K562 (cell line): ENCODE data around the gene SSR4. TPM values are rescaled to one million over a fixed set of nuclear protein-coding genes. Genes with fewer than 3 reads are reported as not detected.

Experiments
- CHCHD3 ChIP-seq: fragments of 250-450 bp; sonication (Bioruptor Pico); IDR thresholded peaks from 2 replicates; pipeline ENCODE4 v2.1.2; 2022; ENCODE audit warnings: mild to moderate bottlenecking
- ELF2 ChIP-seq: fragments of 250-450 bp; sonication (Bioruptor Pico); IDR thresholded peaks from 2 replicates; pipeline ENCODE4 v1.5.0; 2021; ENCODE audit warnings: mild to moderate bottlenecking
- EP400 ChIP-seq: fragments of 450-650 bp; IDR thresholded peaks from 2 replicates; pipeline ENCODE4 v1.6.1; 2017; ENCODE audit warnings: antibody characterized with exemption, mild to moderate bottlenecking, moderate library complexity
- LEF1 ChIP-seq: fragments of 450-650 bp; IDR thresholded peaks from 2 replicates; pipeline ENCODE4 v1.6.1; 2016; ENCODE audit warnings: mild to moderate bottlenecking
- RB1 ChIP-seq: fragments of 450-650 bp; IDR thresholded peaks from 2 replicates; pipeline ENCODE4 v1.6.1; 2017; ENCODE audit warnings: low read depth, mild to moderate bottlenecking
- RBM14 ChIP-seq: fragments of 200-400 bp; formaldehyde crosslinking; IDR thresholded peaks from 2 replicates; pipeline ENCODE4 v1.6.1; 2018; ENCODE audit warnings: low read depth, mild to moderate bottlenecking, low read length, moderate library complexity, borderline replicate concordance; ENCODE audit not compliant: insufficient read depth
- polyA plus RNA-seq, 8 experiments: library from polyadenylated mRNA; depleted of rRNA in 4 of 8; stranded (reverse) in 5 of 8; unstranded in 3 of 8; fragments of >200 nt; fragmentation: Nextera tagmentation in 2 of 8; fragmentation: Illumina TruSeq in 1 of 8; extraction: Ambion mirVana in 2 of 8; extraction: Trizol in 1 of 8; gene quantifications; 2 replicates each; pipeline versions ENCODE4 v1.2.1 to v1.2.3, GENCODE V29; 2011 to 2014; ENCODE audit warnings: inconsistent platforms in 1 of 8, missing spikeins in 1 of 8
- total RNA-seq, 7 experiments: library from RNA; depleted of rRNA in 6 of 7; stranded (reverse); fragments of >200 nt in 6 of 7; fragmentation: Illumina TruSeq in 2 of 7; extraction: Trizol in 2 of 7; gene quantifications; 2 replicates each; pipeline versions ENCODE4 v1.2.1 to v1.2.3, GENCODE V29; 2011 to 2021; ENCODE audit warnings: low replicate concordance in 1 of 7
- TF ChIP-seq, protein P1 (sequence below): sonication (generic); formaldehyde crosslinking; IDR thresholded peaks from 2 replicates; pipeline ENCODE4 v1.8.1; 2023; ENCODE audit warnings: mild to moderate bottlenecking, missing genetic modification reagents
- TF ChIP-seq, protein P2 (sequence below): IDR thresholded peaks from 3 replicates; pipeline ENCODE4 v1.6.1; 2011; ENCODE audit warnings: borderline replicate concordance, mild to moderate bottlenecking, moderate library complexity; ENCODE audit not compliant: insufficient read length; ENCODE audit errors: extremely low read depth

SSR4 gene
- total and polyA plus RNA-seq, 9 of the 15 experiments (the other 6 are each of a cell fraction or from before 2014, with no cell fraction given): 146 to 492 (median 272) TPM

DNA sequence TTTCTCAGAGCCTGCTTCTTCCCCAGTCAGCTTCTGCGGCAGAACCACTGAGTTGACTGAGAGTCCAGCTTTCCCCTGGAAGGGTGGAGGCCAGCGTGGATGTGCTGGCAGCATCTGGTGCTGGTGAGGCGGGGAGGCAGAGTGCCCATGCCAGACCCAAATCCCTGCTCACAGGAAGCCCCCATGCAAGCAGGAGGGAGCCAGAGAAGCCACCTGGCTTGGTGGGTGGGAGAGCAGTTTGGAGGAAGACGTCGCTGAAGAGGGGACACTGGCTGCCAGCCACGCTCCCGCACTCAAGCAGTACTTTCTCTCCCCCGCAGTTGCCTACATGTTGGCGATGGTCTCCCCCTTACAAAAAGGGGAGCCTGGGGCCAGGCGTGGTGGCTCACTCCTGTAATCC is 29.9 kb downstream of the SSR4 start (continued):
- TF ChIP-seq RBM14: no peak
- TF ChIP-seq CHCHD3 (CRISPR knock-in tag): no peak
- TF ChIP-seq, protein P1, sequence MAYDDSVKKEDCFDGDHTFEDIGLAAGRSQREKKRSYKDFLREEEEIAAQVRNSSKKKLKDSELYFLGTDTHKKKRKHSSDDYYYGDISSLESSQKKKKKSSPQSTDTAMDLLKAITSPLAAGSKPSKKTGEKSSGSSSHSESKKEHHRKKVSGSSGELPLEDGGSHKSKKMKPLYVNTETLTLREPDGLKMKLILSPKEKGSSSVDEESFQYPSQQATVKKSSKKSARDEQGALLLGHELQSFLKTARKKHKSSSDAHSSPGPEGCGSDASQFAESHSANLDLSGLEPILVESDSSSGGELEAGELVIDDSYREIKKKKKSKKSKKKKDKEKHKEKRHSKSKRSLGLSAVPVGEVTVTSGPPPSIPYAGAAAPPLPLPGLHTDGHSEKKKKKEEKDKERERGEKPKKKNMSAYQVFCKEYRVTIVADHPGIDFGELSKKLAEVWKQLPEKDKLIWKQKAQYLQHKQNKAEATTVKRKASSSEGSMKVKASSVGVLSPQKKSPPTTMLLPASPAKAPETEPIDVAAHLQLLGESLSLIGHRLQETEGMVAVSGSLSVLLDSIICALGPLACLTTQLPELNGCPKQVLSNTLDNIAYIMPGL (CRISPR knock-in tag): no peak
- TF ChIP-seq ELF2 (CRISPR knock-in tag): no peak
- TF ChIP-seq RB1: no peak
- TF ChIP-seq EP400: no peak
- TF ChIP-seq LEF1: no peak
- TF ChIP-seq, protein P2, sequence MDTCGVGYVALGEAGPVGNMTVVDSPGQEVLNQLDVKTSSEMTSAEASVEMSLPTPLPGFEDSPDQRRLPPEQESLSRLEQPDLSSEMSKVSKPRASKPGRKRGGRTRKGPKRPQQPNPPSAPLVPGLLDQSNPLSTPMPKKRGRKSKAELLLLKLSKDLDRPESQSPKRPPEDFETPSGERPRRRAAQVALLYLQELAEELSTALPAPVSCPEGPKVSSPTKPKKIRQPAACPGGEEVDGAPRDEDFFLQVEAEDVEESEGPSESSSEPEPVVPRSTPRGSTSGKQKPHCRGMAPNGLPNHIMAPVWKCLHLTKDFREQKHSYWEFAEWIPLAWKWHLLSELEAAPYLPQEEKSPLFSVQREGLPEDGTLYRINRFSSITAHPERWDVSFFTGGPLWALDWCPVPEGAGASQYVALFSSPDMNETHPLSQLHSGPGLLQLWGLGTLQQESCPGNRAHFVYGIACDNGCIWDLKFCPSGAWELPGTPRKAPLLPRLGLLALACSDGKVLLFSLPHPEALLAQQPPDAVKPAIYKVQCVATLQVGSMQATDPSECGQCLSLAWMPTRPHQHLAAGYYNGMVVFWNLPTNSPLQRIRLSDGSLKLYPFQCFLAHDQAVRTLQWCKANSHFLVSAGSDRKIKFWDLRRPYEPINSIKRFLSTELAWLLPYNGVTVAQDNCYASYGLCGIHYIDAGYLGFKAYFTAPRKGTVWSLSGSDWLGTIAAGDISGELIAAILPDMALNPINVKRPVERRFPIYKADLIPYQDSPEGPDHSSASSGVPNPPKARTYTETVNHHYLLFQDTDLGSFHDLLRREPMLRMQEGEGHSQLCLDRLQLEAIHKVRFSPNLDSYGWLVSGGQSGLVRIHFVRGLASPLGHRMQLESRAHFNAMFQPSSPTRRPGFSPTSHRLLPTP: no peak
